K562 (cell line): ENCODE data around the gene MRPS18B. TPM values are rescaled to one million over a fixed set of nuclear protein-coding genes. Genes with fewer than 3 reads are reported as not detected.

Experiments
- CHAMP1 ChIP-seq: fragments of 450-650 bp; IDR thresholded peaks from 2 replicates; pipeline ENCODE4 v1.6.1; 2016; ENCODE audit warnings: mild to moderate bottlenecking
- IRF2 ChIP-seq: sonication (generic); formaldehyde crosslinking; IDR thresholded peaks from 2 replicates; pipeline ENCODE4 v1.8.1; 2022; ENCODE audit warnings: mild to moderate bottlenecking, missing genetic modification reagents
- NONO ChIP-seq, 2 experiments: fragments of 200-400 bp in 1 of 2; fragments of 450-650 bp in 1 of 2; formaldehyde crosslinking in 1 of 2; IDR thresholded peaks; 2 replicates each; pipeline ENCODE4 v1.6.1; 2017; ENCODE audit warnings: low read depth in 2 of 2, mild to moderate bottlenecking in 2 of 2, moderate library complexity in 2 of 2, low read length in 1 of 2
- SIN3A ChIP-seq, 2 experiments: fragments of 150-350 bp in 1 of 2; IDR thresholded peaks; 2 replicates each; pipeline ENCODE4 v1.6.1; 2011 to 2016; ENCODE audit warnings: borderline replicate concordance in 2 of 2, low read depth in 2 of 2, low read length in 2 of 2, mild to moderate bottlenecking in 2 of 2, moderate library complexity in 2 of 2; ENCODE audit not compliant: control insufficient read depth in 1 of 2
- SMAD2 ChIP-seq: fragments of 150-350 bp; IDR thresholded peaks from 2 replicates; pipeline ENCODE4 v1.6.1; 2014; ENCODE audit warnings: low read depth, mild to moderate bottlenecking, low read length
- SMARCA4 ChIP-seq: fragments of 450-650 bp; IDR thresholded peaks from 2 replicates; pipeline ENCODE4 v1.6.1; 2016
- ZBTB26 ChIP-seq: fragments of 450-650 bp; formaldehyde crosslinking; IDR thresholded peaks from 2 replicates; pipeline ENCODE4 v1.4.0; 2022; ENCODE audit warnings: missing genetic modification characterization
- ZBTB40 ChIP-seq, 2 experiments: fragments of 450-650 bp in 1 of 2; sonication (generic) in 1 of 2; formaldehyde crosslinking in 1 of 2; IDR thresholded peaks; 2 replicates each; pipeline versions ENCODE4 v1.7.1 to v1.9.0; 2016 to 2022; ENCODE audit warnings: inconsistent platforms in 1 of 2, mild to moderate bottlenecking in 1 of 2, missing genetic modification reagents in 1 of 2
- polyA plus RNA-seq, 8 experiments: library from polyadenylated mRNA; depleted of rRNA in 4 of 8; stranded (reverse) in 5 of 8; unstranded in 3 of 8; fragments of >200 nt; fragmentation: Nextera tagmentation in 2 of 8; fragmentation: Illumina TruSeq in 1 of 8; extraction: Ambion mirVana in 2 of 8; extraction: Trizol in 1 of 8; gene quantifications; 2 replicates each; pipeline versions ENCODE4 v1.2.1 to v1.2.3, GENCODE V29; 2011 to 2014; ENCODE audit warnings: inconsistent platforms in 1 of 8, missing spikeins in 1 of 8
- total RNA-seq, 7 experiments: library from RNA; depleted of rRNA in 6 of 7; stranded (reverse); fragments of >200 nt in 6 of 7; fragmentation: Illumina TruSeq in 2 of 7; extraction: Trizol in 2 of 7; gene quantifications; 2 replicates each; pipeline versions ENCODE4 v1.2.1 to v1.2.3, GENCODE V29; 2011 to 2021; ENCODE audit warnings: low replicate concordance in 1 of 7

Gene MRPS18B
- total and polyA plus RNA-seq, 9 of the 15 experiments (the other 6 are each of a cell fraction or from before 2014, with no cell fraction given) = 132 to 383 (median 178) TPM

- TF ChIP-seq ZBTB40 (IDR thresholded peaks at IDR 0.05) (peak; percentile 49; the same call in 1 of the 2 replicates), ZBTB40 (CRISPR knock-in tag; IDR thresholded peaks at IDR 0.05) (no peak), NONO (IDR thresholded peaks at IDR 0.05; ENCODE audit: low read depth in 2 of 2, low read length in 1 of 2) (no peak; a peak in 1 of 4 replicates), SIN3A (IDR thresholded peaks at IDR 0.05; ENCODE audit: borderline replicate concordance in 2 of 2, control insufficient read depth in 1 of 2, low read depth in 2 of 2, low read length in 2 of 2) (no peak; a peak in 2 of 4 replicates), CHAMP1 (no peak), IRF2 (CRISPR knock-in tag) (no peak), SMARCA4 (no peak), ZBTB26 (CRISPR knock-in tag) (peak; percentile 98), SMAD2 (no peak)
These were observed 3.4 kb upstream of the MRPS18B start (continued) for GRCh38 chr6:30614044-30614842.
